Heart left ventricle (tissue), 13 donors: ENCODE results near the gene CKLF.

Experiments
- CTCF ChIP-seq, 12 donors: fragments of 200-600 bp; sonication (generic) in 4 of 12; IDR thresholded peaks; one replicate each; pipeline versions ENCODE4 v1.5.0 to v1.8.0; 2018 to 2022; ENCODE audit warnings: antibody characterized with exemption in 12 of 12, mild to moderate bottlenecking in 5 of 12
- POLR2A ChIP-seq, 2 donors: fragments of 450-650 bp; IDR thresholded peaks; one replicate each; pipeline ENCODE4 v1.6.1; 2017; ENCODE audit warnings: antibody characterized with exemption in 2 of 2, mild to moderate bottlenecking in 2 of 2, moderate library complexity in 2 of 2
- donor health status: ischemic (EF 13 %, LVEDD 7.1; RV severe dilation, severe dysfunction).
- donor health status: DM: no; HTN: yes; CAD: no.
- donor health status: DM: no; HTN: no; CAD: no.
- donor health status: ischemic (EF 25% LVEDD 6.9; RV normal size, moderate dysfunction).
- donor health status: ischemic (EF 25% LVEDD 5.7; RV mildly dilated, moderate dysfunction).
- donor health status: ischemic (EF 35%, LVEDD 5.7; RV mildly dilated, moderate dysfunction).
- donor health status: nonischemic (EF 11% LVEDD 7.7; RV severe dilation, severe dysfunction).
- donor health status: DM: yes; HTN: yes; CAD: no.
- donor health status: PGD.
- donor health status: ischemic (EF 29% LVEDD 5.4; RV normal size, mild dysfunction).
- donor health status: nonischemic (EF 23%, LVEDD 6.1; RV moderate dilation, normal function).

- no peak for TF ChIP-seq CTCF (IDR thresholded peaks at IDR 0.05)
- no peak for TF ChIP-seq POLR2A (IDR thresholded peaks at IDR 0.05)
Measured at GRCh38 chr16:66594739-66595138, 42.4 kb downstream of the CKLF start.
